Measurements from ENCODE around the gene UNC5B.
A peak's percentile ranks its signal among the peaks of the same experiment; 100 is the strongest.

Gene UNC5B

DNA sequence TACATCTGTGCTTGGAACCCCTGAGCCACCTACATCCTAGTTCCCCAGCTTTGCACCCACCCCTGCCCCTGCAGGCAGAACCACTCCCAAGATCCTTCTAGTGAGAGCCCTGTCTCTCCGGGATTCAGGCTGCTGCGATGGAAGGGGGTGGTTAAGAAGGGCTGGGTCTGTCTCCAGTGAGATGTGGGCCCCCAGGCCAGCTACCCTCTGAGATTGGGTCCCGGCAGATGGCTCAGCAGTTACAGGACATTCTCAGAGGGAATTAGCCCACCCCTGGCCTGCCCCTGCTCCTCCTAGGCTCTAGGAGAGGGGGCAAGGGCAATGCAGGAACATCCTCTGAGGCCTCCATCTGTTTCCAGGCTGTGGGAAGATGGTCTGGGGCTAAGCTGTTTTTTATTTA lies 134.4 kb downstream of the UNC5B start:
- TF ChIP-seq CTCF (IDR thresholded peaks at IDR 0.05; ENCODE audit: control insufficient read depth, extremely low read depth, insufficient read depth): no peak
- H3K4me3 ChIP-seq (ENCODE audit: low read depth, low read length): no peak overlapping the region
- DNase-seq (ENCODE audit: low read depth): no peak

DNA sequence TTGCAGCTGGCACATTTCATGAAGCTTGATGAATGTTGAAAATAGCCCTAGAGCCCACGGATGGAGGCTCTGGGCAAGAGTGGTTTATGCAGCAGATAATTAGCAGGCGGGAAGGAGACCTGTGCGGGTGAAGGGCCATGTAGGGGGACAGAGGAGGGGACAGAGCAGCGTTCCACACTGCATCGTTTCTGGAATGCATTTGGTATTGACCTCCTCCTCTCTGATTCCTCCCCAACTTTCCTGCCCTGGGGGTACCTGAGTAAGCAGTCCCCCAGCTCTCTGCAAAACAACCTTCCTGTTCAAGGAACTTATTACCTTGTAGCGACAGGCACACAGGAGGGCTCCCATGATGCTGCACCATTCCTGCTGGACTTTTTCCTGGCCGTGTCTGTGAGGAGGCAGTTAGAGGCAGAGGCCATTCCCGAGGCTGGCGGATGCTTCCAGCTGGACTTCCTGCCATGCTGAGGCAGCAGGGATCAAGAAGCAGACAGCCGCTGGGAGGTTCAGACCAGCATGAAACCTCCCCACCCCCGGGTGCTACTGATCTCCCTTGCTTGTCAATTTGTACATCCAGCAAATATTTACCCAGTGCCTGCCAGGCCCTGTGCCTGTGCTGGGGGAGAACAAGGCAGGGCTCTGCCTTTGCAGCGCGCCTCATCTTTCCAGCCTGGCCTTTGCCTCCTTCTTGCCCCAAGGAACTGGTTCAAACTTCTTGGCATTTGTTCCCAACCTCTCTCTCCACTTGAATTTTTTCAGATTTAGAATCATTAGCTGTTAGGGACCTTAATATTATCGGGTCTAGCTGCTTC lies 135.4 kb downstream of the UNC5B start:
- peak; percentile 50 for DNase-seq (ENCODE audit: low read depth)
- TF ChIP-seq CTCF (IDR thresholded peaks at IDR 0.05; ENCODE audit: control insufficient read depth, extremely low read depth, insufficient read depth): no peak
- H3K4me3 ChIP-seq (ENCODE audit: low read depth, low read length): no peak overlapping the region

GRCh38 chr10:71348850-71349249 lies 136.5 kb downstream of the UNC5B start:
- DNase-seq (ENCODE audit: low read depth): no peak
- H3K4me3 ChIP-seq (ENCODE audit: low read depth, low read length): no peak overlapping the region
- no peak for TF ChIP-seq CTCF (IDR thresholded peaks at IDR 0.05; ENCODE audit: control insufficient read depth, extremely low read depth, insufficient read depth)

- no peak for TF ChIP-seq CTCF (IDR thresholded peaks at IDR 0.05; ENCODE audit: control insufficient read depth, extremely low read depth, insufficient read depth)
- no peak for DNase-seq (ENCODE audit: low read depth)
- H3K4me3 ChIP-seq (ENCODE audit: low read depth, low read length): no peak overlapping the region
Measured at GRCh38 chr10:71349406-71349805, 137.0 kb downstream of the UNC5B start.

GRCh38 chr10:71351087-71351486 lies 138.7 kb downstream of the UNC5B start:
- no peak for TF ChIP-seq CTCF (IDR thresholded peaks at IDR 0.05; ENCODE audit: control insufficient read depth, extremely low read depth, insufficient read depth)

GRCh38 chr10:71351628-71352319 lies 139.4 kb downstream of the UNC5B start:
- no peak overlapping the region for H3K4me3 ChIP-seq (ENCODE audit: low read depth, low read length)
- TF ChIP-seq CTCF (IDR thresholded peaks at IDR 0.05; ENCODE audit: control insufficient read depth, extremely low read depth, insufficient read depth): no peak
- peak; percentile 66 for DNase-seq (ENCODE audit: low read depth)

More at GRCh38 chr10:71351087-71351486, 138.7 kb downstream of the UNC5B start:
- no peak for DNase-seq (ENCODE audit: low read depth)
- H3K4me3 ChIP-seq (ENCODE audit: low read depth, low read length): no peak overlapping the region

Measured in LNCaP clone FGC (cell line).